Common myeloid progenitor, CD34-positive (primary cell): ENCODE results near the gene CCL23.

Experiments
- CTCF ChIA-PET: fragments of 350-600 bp; sonication (Branson Sonifier 250); formaldehyde crosslinking; loops from one replicate; lab custom pipeline; 2021; ENCODE audit warnings: antibody characterized with exemption; lab: Charles Lee
- POLR2A ChIA-PET: fragments of 350-600 bp; sonication (Branson Sonifier 250); formaldehyde crosslinking; loops from one replicate; lab custom pipeline; 2021; ENCODE audit warnings: antibody characterized with exemption; lab: Charles Lee
- DNase-seq, 3 donors: peaks; one replicate each; pipeline versions ENCODE4 v3.0.0 to v3.0.0-alpha.2; 2013
- H3K27ac ChIP-seq, 2 experiments: 1 replicate in 1 of 2; 2 replicates in 1 of 2; pipeline ENCODE4 v1.7.0; 2013; ENCODE audit warnings: inconsistent platforms in 2 of 2, low read length in 2 of 2, mild to moderate bottlenecking in 2 of 2, low read depth in 1 of 2, moderate library complexity in 1 of 2; ENCODE audit not compliant: severe bottlenecking in 2 of 2, insufficient read depth in 1 of 2, poor library complexity in 1 of 2
- H3K27me3 ChIP-seq, 5 experiments: replicated peaks in 2 of 5; 1 replicate in 3 of 5; 2 replicates in 2 of 5; pipeline versions ENCODE4 v1.6.1 to v1.7.0; 2013; ENCODE audit warnings: low read length in 4 of 5, mild to moderate bottlenecking in 2 of 5, moderate library complexity in 2 of 5, inconsistent platforms in 1 of 5; ENCODE audit not compliant: insufficient read depth in 5 of 5, control insufficient read depth in 4 of 5
- H3K36me3 ChIP-seq, 4 experiments: 1 replicate in 2 of 4; 2 replicates in 2 of 4; pipeline versions ENCODE4 v1.6.1 to v1.7.0; 2013; ENCODE audit warnings: low read length in 3 of 4, control low read depth in 1 of 4, mild to moderate bottlenecking in 1 of 4; ENCODE audit not compliant: control insufficient read depth in 4 of 4, insufficient read depth in 4 of 4
- H3K4me1 ChIP-seq, 4 experiments: 1 replicate in 3 of 4; 2 replicates in 1 of 4; pipeline versions ENCODE4 v1.6.1 to v1.7.1; 2013; ENCODE audit warnings: low read length in 3 of 4, mild to moderate bottlenecking in 3 of 4, control low read depth in 1 of 4, inconsistent platforms in 1 of 4, moderate library complexity in 1 of 4; ENCODE audit not compliant: control insufficient read depth in 4 of 4, insufficient read depth in 4 of 4; ENCODE audit errors: control extremely low read depth in 1 of 4
- H3K4me3 ChIP-seq, 7 experiments: 1 replicate in 4 of 7; 2 replicates in 3 of 7; pipeline versions ENCODE4 v1.5.1 to v1.7.0; 2013; ENCODE audit warnings: mild to moderate bottlenecking in 7 of 7, low read length in 6 of 7, moderate library complexity in 6 of 7, inconsistent platforms in 2 of 7, low read depth in 2 of 7, control low read depth in 1 of 7; ENCODE audit not compliant: insufficient read depth in 4 of 7, control insufficient read depth in 1 of 7; ENCODE audit errors: extremely low read depth in 1 of 7
- H3K9me3 ChIP-seq, 5 experiments: 1 replicate in 4 of 5; 2 replicates in 1 of 5; pipeline versions ENCODE4 v1.6.1 to v1.7.1; 2013; ENCODE audit warnings: low read length in 4 of 5, mild to moderate bottlenecking in 2 of 5, inconsistent platforms in 1 of 5, low read depth in 1 of 5, moderate library complexity in 1 of 5; ENCODE audit not compliant: control insufficient read depth in 4 of 5, insufficient read depth in 2 of 5; ENCODE audit errors: control extremely low read depth in 1 of 5
- WGBS: methylation state at CpG from one replicate; pipeline ENCODE4 v1.1.5; 2013; ENCODE audit not compliant: insufficient coverage; 5-methylcytosine and 5-hydroxymethylcytosine counted together

Gene CCL23

GRCh38 chr17:35963663-35964062, 54.1 kb downstream of the CCL23 start:
- Histone ChIP-seq H3K4me3 (no peak overlapping the region), H3K27me3 (no peaks in the 10 kb centered on the region), H3K36me3 (no peaks in the 10 kb centered on the region), H3K9me3 (no peaks in the 10 kb centered on the region), H3K4me1 (no peaks in the 10 kb centered on the region), H3K27ac (no peak overlapping the region)
- DNase-seq: no peak
- CTCF ChIA-PET: interaction anchor here (0.8 kb wide), 1 partner anchor 183 kb away, joined by 3 read pairs; no protein-coding TSS in a partner anchor
- POLR2A ChIA-PET: interaction anchor here (0.6 kb wide), 1 partner anchor 95 kb away, joined by 3 read pairs; the partner anchor contains the start of gene HEATR9
- no CpG with 5 or more reads among the region's 6 CpGs for WGBS
